VCaP (cell line): ENCODE results near the gene SLC19A1.
"Not testable (repeated sequence)": the region's sequence is repeated elsewhere in the genome, so short reads cannot be mapped to it uniquely, and the experiment has no call there.

Experiments
- H3K27ac ChIP-seq: fragments of 450-650 bp; 2 replicates; pipeline ENCODE4 v1.5.1; 2017
- TF ChIP-seq, protein P1 (sequence below): fragments of 450-650 bp; conservative IDR thresholded peaks from 2 replicates; pipeline ENCODE4 v1.5.1; 2017; ENCODE audit warnings: mild to moderate bottlenecking, moderate library complexity

Gene SLC19A1

DNA sequence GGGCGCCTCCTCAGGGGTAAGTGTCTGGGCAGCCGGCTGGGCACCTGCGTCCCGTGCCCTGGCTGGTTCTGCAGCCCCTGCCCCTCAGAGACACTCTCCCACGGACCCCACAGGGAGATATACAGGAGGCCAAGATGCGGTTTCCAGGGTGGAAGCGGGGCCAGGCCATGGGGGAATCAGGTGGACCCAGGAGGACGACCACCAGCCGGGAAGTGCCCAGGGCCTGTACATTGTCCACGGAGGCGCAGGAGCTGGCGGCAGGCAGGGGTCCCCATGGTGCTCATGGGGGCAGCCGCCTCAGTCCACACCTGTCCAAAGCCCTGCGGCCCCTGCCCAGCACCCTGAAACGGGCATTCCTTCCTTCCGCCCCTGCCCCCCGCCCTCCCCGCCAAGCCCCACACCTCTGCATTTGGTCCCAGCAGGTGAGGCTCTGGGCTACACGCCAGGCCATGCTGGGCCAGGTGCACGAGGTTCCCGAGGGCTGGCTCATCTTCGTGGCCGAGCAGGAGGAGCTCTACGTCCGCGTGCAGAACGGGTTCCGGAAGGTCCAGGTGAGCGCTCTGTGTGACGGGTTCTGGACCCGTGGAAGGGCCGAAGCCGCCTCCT, 36.7 kb downstream of the SLC19A1 start:
- TF ChIP-seq, protein P1, sequence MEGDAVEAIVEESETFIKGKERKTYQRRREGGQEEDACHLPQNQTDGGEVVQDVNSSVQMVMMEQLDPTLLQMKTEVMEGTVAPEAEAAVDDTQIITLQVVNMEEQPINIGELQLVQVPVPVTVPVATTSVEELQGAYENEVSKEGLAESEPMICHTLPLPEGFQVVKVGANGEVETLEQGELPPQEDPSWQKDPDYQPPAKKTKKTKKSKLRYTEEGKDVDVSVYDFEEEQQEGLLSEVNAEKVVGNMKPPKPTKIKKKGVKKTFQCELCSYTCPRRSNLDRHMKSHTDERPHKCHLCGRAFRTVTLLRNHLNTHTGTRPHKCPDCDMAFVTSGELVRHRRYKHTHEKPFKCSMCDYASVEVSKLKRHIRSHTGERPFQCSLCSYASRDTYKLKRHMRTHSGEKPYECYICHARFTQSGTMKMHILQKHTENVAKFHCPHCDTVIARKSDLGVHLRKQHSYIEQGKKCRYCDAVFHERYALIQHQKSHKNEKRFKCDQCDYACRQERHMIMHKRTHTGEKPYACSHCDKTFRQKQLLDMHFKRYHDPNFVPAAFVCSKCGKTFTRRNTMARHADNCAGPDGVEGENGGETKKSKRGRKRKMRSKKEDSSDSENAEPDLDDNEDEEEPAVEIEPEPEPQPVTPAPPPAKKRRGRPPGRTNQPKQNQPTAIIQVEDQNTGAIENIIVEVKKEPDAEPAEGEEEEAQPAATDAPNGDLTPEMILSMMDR = no peak
- peak overlapping the region; percentile 8; the same call in 1 of the 2 replicates for H3K27ac ChIP-seq

DNA sequence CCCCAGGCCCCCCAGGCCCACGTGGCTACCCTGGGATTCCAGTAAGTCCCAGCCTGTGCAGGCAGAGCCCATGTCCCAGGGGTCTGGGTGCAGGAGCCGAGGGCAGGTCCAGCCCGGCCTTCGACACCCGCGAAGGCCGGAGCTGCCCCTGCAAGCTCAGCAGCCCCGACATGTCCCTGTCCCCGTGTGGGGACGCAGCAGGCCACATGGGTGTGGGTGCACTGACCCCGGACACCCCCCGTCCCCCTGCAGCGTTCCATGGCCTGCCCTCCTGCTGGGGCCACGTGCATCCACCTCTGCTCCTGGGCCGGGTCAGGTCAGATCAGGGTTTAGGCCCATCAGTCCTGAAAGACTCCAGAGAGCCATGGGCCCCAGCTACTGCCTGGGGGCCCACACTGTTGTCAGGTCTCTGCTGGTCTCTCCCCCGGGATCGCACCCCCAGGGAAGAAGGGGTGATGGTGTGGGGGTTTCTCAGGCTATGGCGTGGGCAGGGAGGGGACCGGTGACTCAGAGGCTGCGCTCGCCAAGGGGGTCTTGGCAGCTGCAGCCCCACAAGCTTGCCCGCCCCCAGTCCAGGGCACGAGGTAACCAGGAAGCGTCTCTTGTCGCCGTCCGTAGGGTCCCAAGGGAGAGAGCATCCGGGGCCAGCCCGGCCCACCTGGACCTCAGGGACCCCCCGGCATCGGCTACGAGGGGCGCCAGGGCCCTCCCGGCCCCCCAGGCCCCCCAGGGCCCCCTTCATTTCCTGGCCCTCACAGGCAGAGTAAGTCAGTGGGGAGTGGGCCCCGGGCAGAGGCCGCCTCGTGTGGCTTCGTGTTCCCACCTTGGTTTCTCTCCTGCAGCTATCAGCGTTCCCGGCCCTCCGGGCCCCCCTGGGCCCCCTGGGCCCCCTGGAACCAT, 37.5 kb downstream of the SLC19A1 start:
- TF ChIP-seq, protein P1 = no peak
- H3K27ac ChIP-seq = peak overlapping the region; percentile 8; the same call in 1 of the 2 replicates

DNA sequence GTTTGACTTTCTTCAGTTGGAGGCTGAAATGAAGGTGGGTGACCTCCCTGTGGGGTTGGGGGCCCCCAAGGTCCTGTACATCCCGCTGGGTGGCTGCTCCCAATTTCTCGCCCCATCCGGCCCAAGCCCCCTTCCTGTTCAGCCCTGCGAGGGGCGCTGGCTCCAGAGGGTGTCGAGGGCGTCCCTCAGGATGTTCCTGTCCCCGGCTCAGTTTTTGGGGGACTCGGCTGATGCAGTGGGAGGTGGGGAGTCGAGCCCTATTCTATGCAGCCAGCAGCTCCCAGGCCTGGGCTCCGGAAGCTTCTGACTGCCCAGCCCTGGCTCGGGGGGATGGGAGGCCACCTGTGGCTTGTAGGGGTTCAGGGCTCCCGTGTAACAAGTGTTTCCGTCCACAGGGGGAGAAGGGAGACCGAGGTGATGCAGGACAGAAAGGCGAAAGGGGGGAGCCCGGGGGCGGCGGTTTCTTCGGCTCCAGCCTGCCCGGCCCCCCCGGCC, 38.2 kb downstream of the SLC19A1 start:
- TF ChIP-seq, protein P1 = no peak
- H3K27ac ChIP-seq = no peak overlapping the region

DNA sequence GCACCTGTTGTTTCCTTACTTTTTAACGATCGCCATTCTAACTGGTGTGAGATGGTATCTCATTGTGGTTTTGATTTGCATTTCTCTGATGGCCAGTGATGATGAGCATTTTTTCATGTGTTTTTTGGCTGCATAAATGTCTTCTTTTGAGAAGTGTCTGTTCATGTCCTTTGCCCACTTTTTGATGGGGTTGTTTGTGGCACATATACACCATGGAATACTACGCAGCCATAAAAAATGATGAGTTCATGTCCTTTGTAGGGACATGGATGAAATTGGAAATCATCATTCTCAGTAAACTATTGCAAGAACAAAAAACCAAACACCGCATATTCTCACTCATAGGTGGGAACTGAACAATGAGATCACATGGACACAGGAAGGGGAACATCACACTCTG, 39.0 kb downstream of the SLC19A1 start:
- H3K27ac ChIP-seq = not testable (repeated sequence)

DNA sequence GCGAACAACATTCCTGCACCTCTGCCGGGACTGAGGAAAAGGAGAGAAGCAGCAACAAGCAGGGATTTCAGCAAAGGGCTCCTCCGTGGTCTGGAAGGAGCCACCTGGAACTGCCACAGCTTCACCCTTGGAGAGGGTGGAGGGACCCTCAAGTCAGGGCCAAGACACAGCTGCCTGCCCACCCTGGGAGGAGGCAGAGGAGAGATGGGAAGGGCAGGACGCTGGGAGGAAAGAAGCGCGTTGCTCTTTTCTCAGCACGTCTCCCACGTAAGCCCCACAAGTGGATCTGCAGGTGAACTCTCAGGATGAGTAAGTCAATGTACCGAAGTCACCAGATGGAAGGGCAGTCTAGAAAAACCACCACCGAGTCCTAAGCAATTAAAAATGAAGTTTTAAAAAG, 39.6 kb downstream of the SLC19A1 start:
- TF ChIP-seq, protein P1 = no peak
- H3K27ac ChIP-seq = no peak overlapping the region

DNA sequence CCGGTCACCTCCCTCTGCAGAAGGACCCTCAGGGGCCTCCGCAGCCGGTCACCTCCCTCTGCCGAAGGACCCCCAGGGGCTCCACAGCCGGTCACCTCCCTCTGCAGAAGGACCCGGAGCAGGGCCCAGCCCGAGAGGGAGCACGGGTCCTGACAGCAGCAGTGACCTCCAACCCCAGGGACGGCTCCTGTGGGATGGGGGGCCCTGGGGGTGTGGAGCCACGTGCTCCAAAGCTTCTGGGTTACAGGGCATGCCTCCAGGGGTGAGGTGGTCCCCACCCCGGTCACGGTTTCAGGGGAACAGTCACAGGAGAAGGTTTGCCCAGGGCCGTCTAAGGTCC, 40.3 kb downstream of the SLC19A1 start:
- TF ChIP-seq, protein P1 = no peak
- H3K27ac ChIP-seq = no peak overlapping the region

DNA sequence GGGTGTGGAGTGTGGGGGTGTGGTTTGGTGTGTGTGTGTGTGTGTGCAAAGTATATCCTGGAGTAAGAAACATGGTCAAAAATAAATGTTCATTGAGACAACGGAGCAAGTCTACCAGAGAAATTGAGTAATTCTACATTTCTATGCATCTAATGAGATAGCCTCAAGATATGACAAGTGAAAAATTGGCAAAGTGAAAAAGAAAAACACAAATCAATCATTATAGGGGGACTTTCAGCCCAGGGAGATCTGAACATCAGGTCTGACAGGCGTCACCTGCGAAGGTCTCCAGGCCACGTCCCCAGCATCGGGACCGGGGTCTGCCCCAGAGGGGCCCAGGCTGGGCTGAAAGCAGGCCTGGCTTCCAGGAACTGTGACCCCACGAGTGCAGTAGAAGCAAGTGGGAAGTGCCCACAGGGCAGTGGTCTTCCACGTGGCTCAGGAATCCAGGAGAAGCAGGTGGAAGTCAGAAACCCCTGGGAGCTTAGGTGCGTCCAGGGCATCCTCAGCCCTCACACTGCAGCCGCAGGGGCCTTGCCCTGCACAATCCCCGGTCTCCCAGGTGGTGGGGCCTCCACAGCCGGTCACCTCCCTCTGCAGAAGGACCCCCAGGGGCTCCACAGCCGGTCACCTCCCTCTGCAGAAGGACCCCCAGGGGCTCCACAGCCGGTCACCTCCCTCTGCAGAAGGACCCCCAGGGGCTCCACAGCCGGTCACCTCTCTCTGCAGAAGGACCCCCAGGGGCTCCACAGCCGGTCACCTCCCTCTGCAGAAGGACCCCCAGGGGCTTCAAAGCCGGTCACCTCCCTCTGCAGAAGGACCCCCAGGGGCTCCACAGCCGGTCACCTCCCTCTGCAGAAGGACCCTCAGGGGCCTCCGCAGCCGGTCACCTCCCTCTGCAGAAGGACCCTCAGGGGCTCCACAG, 40.9 kb downstream of the SLC19A1 start:
- not testable (repeated sequence) for H3K27ac ChIP-seq

DNA sequence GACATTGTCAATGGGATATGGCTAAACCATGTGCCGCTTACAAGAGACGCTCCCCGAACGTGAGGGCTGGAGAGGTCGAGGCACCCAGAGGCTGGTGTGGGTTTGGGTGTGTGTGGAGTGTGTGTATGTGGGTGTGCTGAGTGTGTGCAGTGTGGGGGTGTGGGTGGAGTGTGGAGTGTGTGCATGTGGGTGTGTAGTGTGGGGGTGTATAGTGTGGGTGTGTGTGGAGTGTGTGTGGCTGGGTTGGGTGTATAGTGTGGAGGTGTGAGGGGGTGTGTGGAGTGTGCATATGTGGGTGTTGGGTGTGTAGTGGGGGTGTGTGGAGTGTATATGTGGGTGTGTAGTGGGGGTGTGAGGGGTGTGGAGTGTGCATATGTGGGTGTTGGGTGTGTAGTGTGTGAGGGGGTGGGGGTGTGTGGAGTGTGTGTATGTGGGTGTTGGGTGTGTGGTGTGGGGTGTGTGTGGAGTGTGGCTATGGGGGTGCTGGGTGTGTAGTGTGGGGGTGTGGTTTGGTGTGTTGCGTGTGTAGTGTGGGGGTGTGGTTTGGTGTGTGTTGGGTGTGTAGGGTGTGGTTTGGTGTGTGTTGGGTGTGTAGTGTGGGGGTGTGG, 42.2 kb downstream of the SLC19A1 start:
- no peak overlapping the region for H3K27ac ChIP-seq
- TF ChIP-seq, protein P1 = no peak
